ENCODE results near the gene WDR46. TPM values are rescaled to one million over a fixed set of nuclear protein-coding genes. Genes with fewer than 3 reads are reported as not detected.

WDR46 gene
- total and polyA plus RNA-seq, 12 donors, result 44.0 to 139 (median 57.7) TPM

DNA sequence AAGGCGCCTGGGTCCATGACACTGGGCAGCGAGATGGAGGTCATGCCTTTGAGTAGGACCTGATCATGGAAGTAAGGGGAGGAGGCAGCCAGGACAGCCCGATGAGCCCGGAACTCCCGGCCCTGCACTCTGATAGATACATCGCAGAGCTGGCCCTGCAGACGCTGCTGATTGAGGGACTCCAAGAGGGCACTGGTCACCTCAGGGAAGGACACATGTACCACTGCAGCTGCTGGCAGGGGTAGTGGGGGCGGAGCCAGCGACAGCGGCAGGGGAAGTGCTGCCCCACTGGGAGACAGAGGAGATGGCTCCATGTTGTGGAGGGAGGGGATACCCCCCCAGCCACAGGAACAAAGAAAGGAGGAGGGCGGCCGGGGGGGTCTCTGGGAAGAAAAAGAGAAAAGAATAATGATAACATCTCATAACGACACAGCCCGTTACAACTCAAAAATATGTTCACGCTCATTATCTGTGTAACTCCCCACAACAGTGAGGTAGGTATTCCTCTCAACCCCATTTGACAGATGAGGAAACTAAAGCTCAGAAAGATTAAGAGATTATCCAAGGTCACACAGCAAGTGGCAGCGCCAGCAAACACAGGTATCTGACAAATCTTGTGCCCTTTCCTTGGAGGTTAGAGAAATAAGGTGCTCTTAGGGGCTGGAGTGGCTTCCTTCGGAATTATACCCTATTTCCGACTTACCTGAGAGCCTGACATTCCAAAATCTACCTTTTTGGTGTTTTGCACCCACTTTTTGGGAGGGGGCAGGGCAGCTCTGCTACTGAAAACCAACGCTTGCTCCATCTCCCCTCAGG lies 27.8 kb upstream of the WDR46 start:
- peaks cover 0 to 32% of the 10 kb centered on the region in 2 donors for H3K36me3 ChIP-seq (replicated peaks in 1 of 2)
- 66 to 74% (median 70%) methylated on average over 17 to 19 of the region's 19 CpGs for WGBS, 4 donors
- TF ChIP-seq, protein P1, sequence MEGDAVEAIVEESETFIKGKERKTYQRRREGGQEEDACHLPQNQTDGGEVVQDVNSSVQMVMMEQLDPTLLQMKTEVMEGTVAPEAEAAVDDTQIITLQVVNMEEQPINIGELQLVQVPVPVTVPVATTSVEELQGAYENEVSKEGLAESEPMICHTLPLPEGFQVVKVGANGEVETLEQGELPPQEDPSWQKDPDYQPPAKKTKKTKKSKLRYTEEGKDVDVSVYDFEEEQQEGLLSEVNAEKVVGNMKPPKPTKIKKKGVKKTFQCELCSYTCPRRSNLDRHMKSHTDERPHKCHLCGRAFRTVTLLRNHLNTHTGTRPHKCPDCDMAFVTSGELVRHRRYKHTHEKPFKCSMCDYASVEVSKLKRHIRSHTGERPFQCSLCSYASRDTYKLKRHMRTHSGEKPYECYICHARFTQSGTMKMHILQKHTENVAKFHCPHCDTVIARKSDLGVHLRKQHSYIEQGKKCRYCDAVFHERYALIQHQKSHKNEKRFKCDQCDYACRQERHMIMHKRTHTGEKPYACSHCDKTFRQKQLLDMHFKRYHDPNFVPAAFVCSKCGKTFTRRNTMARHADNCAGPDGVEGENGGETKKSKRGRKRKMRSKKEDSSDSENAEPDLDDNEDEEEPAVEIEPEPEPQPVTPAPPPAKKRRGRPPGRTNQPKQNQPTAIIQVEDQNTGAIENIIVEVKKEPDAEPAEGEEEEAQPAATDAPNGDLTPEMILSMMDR (IDR thresholded peaks at IDR 0.05), result no peak
- TF ChIP-seq POLR2A (IDR thresholded peaks at IDR 0.05), result no peak
- peaks cover 52 to 69% of the 10 kb centered on the region in 2 donors for H3K4me1 ChIP-seq (replicated peaks in 1 of 2)
- peak overlapping the region in 3 of 5 donors; percentile 72 to 90 (median 81) for H3K27ac ChIP-seq
- DNase-seq, result peak in 6 of 7 donors; percentile 25 to 66 (median 44)
- H3K4me3 ChIP-seq, result peak overlapping the region in 2 of 4 donors; percentile 35 to 58
- no peaks in the 10 kb centered on the region for H3K9me3 ChIP-seq (replicated peaks in 1 of 3)
- intact Hi-C loops (cut with DNase I), result no loop called here
- H3K27me3 ChIP-seq, result no peaks in the 10 kb centered on the region

GRCh38 chr6:33315793-33316602 lies 27.0 kb upstream of the WDR46 start:
- no peak overlapping the region for H3K4me3 ChIP-seq
- no peaks in the 10 kb centered on the region for H3K27me3 ChIP-seq
- H3K9me3 ChIP-seq (replicated peaks in 1 of 3), result no peaks in the 10 kb centered on the region
- peak overlapping the region in 2 of 5 donors; percentile 81 to 95 for H3K27ac ChIP-seq
- no peak for TF ChIP-seq POLR2A (IDR thresholded peaks at IDR 0.05)
- TF ChIP-seq, protein P1 (IDR thresholded peaks at IDR 0.05), result no peak
- H3K36me3 ChIP-seq (replicated peaks in 1 of 2), result peaks cover 0 to 34% of the 10 kb centered on the region in 2 donors
- intact Hi-C loops (cut with DNase I), result no loop called here
- H3K4me1 ChIP-seq (replicated peaks in 1 of 2), result peaks cover 52 to 69% of the 10 kb centered on the region in 2 donors
- 91 to 99% (median 93%) methylated on average over 7 to 17 of the region's 17 CpGs for WGBS, 4 donors
- peak in 2 of 7 donors; percentile 24 to 58 for DNase-seq

GRCh38 chr6:33314943-33315792 lies 26.1 kb upstream of the WDR46 start:
- H3K27me3 ChIP-seq, result no peaks in the 10 kb centered on the region
- peak overlapping the region; percentile 80 to 99 (median 95) for H3K27ac ChIP-seq
- TF ChIP-seq POLR2A (IDR thresholded peaks at IDR 0.05), result peak in 1 of 2 donors; percentile 5
- TF ChIP-seq, protein P1 (IDR thresholded peaks at IDR 0.05), result no peak
- 37 to 72% (median 53%) methylated on average over 15 to 47 of the region's 47 CpGs for WGBS, 4 donors
- intact Hi-C loops (cut with DNase I), result no loop called here
- peak overlapping the region in 1 of 4 donors; percentile 97 for H3K4me3 ChIP-seq
- peak; percentile 64 to 79 (median 70) for DNase-seq
- H3K36me3 ChIP-seq (replicated peaks in 1 of 2), result peaks cover 0 to 33% of the 10 kb centered on the region in 2 donors
- peaks cover 44 to 67% of the 10 kb centered on the region in 2 donors for H3K4me1 ChIP-seq (replicated peaks in 1 of 2)
- H3K9me3 ChIP-seq (replicated peaks in 1 of 3), result no peaks in the 10 kb centered on the region
